Keratinocyte (primary cell): Measurements from ENCODE around the gene SLF2. TPM values are rescaled to one million over a fixed set of nuclear protein-coding genes. Genes with fewer than 3 reads are reported as not detected.
A peak's percentile ranks its signal among the peaks of the same experiment; 100 is the strongest.

ENCODE experiments used
- DNase-seq: peaks from one replicate; pipeline ENCODE4 v3.0.0-alpha.2; 2011; ENCODE audit warnings: low read depth, missing footprints, low spot score
- FAIRE-seq: peaks from 2 replicates; lab custom pipeline; 2011; peaks lifted over from hg19 to GRCh38; lab: Jason Lieb, UNC
- H2AFZ ChIP-seq: 2 replicates; pipeline ENCODE4 v1.6.0; 2012; ENCODE audit warnings: low read length, control low read depth, inconsistent platforms; ENCODE audit not compliant: control insufficient read depth
- H3K27ac ChIP-seq: 2 replicates; pipeline ENCODE4 v1.5.1; 2011; ENCODE audit warnings: low read length; ENCODE audit not compliant: control insufficient read depth, insufficient read depth
- H3K27me3 ChIP-seq: 3 replicates; pipeline ENCODE4 v1.6.0; 2011; ENCODE audit warnings: low read length; ENCODE audit not compliant: control insufficient read depth, insufficient read depth; ENCODE audit errors: extremely low read depth
- H3K36me3 ChIP-seq, 2 experiments: 2 replicates in 1 of 2; 3 replicates in 1 of 2; pipeline ENCODE4 v1.5.1; 2011; ENCODE audit warnings: low read length in 2 of 2, mild to moderate bottlenecking in 1 of 2; ENCODE audit not compliant: control insufficient read depth in 2 of 2, insufficient read depth in 2 of 2; ENCODE audit errors: extremely low read depth in 1 of 2
- H3K4me1 ChIP-seq: 3 replicates; pipeline ENCODE4 v1.5.1; 2011; ENCODE audit warnings: low read length; ENCODE audit not compliant: control insufficient read depth, insufficient read depth; ENCODE audit errors: extremely low read depth
- H3K4me2 ChIP-seq: 3 replicates; pipeline ENCODE4 v1.6.0; 2011; ENCODE audit warnings: low read depth, low read length; ENCODE audit not compliant: control insufficient read depth, insufficient read depth; ENCODE audit errors: extremely low read depth
- H3K4me3 ChIP-seq, 3 experiments: fragments of 200-600 bp in 1 of 3; sonication (generic) in 1 of 3; 2 replicates in 2 of 3; 3 replicates in 1 of 3; pipeline ENCODE4 v1.5.1; 2011 to 2016; ENCODE audit warnings: low read length in 3 of 3, mild to moderate bottlenecking in 3 of 3, control low read depth in 2 of 3, inconsistent platforms in 1 of 3, low read depth in 1 of 3, mixed read lengths in 1 of 3, mixed run types in 1 of 3, moderate library complexity in 1 of 3; ENCODE audit not compliant: control insufficient read depth in 2 of 3, insufficient read depth in 2 of 3; ENCODE audit errors: extremely low read depth in 1 of 3
- H3K79me2 ChIP-seq: 2 replicates; pipeline ENCODE4 v1.6.0; 2012; ENCODE audit warnings: low read length; ENCODE audit not compliant: control insufficient read depth, insufficient read depth
- H3K9ac ChIP-seq: 3 replicates; pipeline ENCODE4 v1.6.0; 2011; ENCODE audit warnings: low read length; ENCODE audit not compliant: control insufficient read depth, insufficient read depth; ENCODE audit errors: extremely low read depth
- H3K9me1 ChIP-seq: 3 replicates; pipeline ENCODE4 v1.6.0; 2011; ENCODE audit warnings: low read length; ENCODE audit not compliant: control insufficient read depth, insufficient read depth; ENCODE audit errors: extremely low read depth
- H3K9me3 ChIP-seq: 2 replicates; pipeline ENCODE4 v1.5.1; 2012; ENCODE audit warnings: low read depth, low read length; ENCODE audit not compliant: control insufficient read depth
- H4K20me1 ChIP-seq: 3 replicates; pipeline ENCODE4 v1.6.0; 2011; ENCODE audit warnings: low read length; ENCODE audit not compliant: control insufficient read depth, insufficient read depth; ENCODE audit errors: extremely low read depth
- EZH2 ChIP-seq: IDR thresholded peaks from one replicate; pipeline ENCODE4 v1.6.1; 2012; ENCODE audit warnings: inconsistent platforms, mild to moderate bottlenecking, low read length, moderate library complexity
- dilution Hi-C: fragments of 300-500 bp; cut with MboI; formaldehyde crosslinking; loops from one replicate; pipeline ENCODE4 v1.7.0; 2020; ENCODE audit warnings: low sequenced_read_pairs; ENCODE audit not compliant: extremely low pct_ligation_motif_present
- polyA plus RNA-seq, 5 experiments: library from polyadenylated mRNA; depleted of rRNA in 3 of 5; stranded (reverse) in 3 of 5; stranded (forward) in 1 of 5; unstranded in 1 of 5; fragments of >200 nt; gene quantifications; 1 replicate in 1 of 5; 2 replicates in 3 of 5; 3 replicates in 1 of 5; pipeline versions ENCODE4 v1.2.1 to v1.2.3, GENCODE V29; 2011 to 2012; ENCODE audit warnings: missing spikeins in 2 of 5, low read depth in 1 of 5, low replicate concordance in 1 of 5
- TF ChIP-seq, protein P1 (sequence below), 3 experiments: IDR thresholded peaks in 1 of 3; conservative IDR thresholded peaks in 1 of 3; optimal IDR thresholded peaks in 1 of 3; 2 replicates in 2 of 3; 3 replicates in 1 of 3; pipeline versions ENCODE3 to v1.5.1; 2011; ENCODE audit warnings: low read length in 3 of 3, mild to moderate bottlenecking in 3 of 3, moderate library complexity in 2 of 3, control low read depth in 1 of 3, inconsistent platforms in 1 of 3; ENCODE audit not compliant: insufficient read depth in 2 of 3; ENCODE audit errors: extremely low read depth in 1 of 3

Gene SLF2
- polyA plus RNA-seq, 1 donor (not counting 4 experiments of a cell fraction or from before 2014, with no cell fraction given), result 7.1 TPM

DNA sequence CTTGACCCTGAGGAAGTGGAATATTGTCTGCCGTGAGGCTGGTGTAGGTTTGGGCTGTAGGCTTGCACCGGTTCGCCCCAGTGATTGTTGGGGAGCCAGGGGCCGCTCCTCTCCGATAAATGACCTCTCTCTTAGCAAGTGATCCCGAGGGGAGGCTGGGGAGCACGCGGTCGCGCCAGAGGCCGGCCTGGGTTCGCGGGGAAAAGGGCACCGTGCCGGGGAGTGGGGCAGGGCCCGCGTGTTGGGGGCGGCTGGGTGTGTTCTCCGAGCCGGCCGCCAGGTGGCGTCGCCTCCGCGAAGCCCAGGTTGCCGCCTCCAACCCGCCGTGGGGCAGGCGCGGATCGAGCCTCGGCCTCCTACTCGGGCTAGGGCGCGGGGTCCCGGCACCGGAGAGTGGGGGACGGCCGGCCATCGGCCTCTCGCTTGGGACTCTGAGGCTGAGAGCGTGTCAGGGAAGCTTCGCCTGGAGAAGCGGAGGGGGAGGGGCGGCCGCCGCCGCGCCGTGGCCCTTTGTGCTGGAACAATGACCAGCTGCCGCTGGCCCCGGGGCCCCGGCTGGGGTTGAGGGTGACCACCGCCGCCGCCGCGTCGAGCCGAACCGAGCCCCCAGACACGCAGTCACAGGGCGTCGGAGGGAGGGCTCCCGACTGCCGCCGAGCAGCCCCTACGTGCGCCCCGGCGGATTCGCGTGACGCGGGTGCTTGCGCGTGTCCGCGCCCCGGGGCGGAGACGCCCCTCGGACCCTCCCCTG lies 86.4 kb downstream of the SLF2 start:
- H3K9me1 ChIP-seq, result no peaks in the 10 kb centered on the region
- peak overlapping the region; percentile 93 for H3K9ac ChIP-seq
- DNase-seq (peak; percentile 33), FAIRE-seq (no peak)
- peak overlapping the region; percentile 76 to 90 (median 82) for H3K4me3 ChIP-seq
- peak overlapping the region; percentile 73 for H2AFZ ChIP-seq
- H3K27me3 ChIP-seq, result no peaks in the 10 kb centered on the region
- TF ChIP-seq, protein P1, sequence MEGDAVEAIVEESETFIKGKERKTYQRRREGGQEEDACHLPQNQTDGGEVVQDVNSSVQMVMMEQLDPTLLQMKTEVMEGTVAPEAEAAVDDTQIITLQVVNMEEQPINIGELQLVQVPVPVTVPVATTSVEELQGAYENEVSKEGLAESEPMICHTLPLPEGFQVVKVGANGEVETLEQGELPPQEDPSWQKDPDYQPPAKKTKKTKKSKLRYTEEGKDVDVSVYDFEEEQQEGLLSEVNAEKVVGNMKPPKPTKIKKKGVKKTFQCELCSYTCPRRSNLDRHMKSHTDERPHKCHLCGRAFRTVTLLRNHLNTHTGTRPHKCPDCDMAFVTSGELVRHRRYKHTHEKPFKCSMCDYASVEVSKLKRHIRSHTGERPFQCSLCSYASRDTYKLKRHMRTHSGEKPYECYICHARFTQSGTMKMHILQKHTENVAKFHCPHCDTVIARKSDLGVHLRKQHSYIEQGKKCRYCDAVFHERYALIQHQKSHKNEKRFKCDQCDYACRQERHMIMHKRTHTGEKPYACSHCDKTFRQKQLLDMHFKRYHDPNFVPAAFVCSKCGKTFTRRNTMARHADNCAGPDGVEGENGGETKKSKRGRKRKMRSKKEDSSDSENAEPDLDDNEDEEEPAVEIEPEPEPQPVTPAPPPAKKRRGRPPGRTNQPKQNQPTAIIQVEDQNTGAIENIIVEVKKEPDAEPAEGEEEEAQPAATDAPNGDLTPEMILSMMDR (optimal IDR thresholded peaks at IDR 0.05 in 1 of 3, IDR thresholded peaks at IDR 0.05 in 1 of 3, conservative IDR thresholded peaks at IDR 0.05 in 1 of 3; ENCODE audit: extremely low read depth in 1 of 3, insufficient read depth in 2 of 3, low read length in 3 of 3), result peak in 2 of 3 experiments; percentile 89 to 93
- no peak for TF ChIP-seq EZH2
- peaks cover 9 to 14% of the 10 kb centered on the region in 2 experiments for H3K36me3 ChIP-seq
- no peaks in the 10 kb centered on the region for H3K9me3 ChIP-seq
- H4K20me1 ChIP-seq, result no peaks in the 10 kb centered on the region
- H3K4me2 ChIP-seq, result peak overlapping the region; percentile 93
- peak overlapping the region; percentile 73 for H3K27ac ChIP-seq
- dilution Hi-C loops, result no loop called here
- H3K79me2 ChIP-seq, result peaks cover 26% of the 10 kb centered on the region
- peaks cover 17% of the 10 kb centered on the region for H3K4me1 ChIP-seq

DNA sequence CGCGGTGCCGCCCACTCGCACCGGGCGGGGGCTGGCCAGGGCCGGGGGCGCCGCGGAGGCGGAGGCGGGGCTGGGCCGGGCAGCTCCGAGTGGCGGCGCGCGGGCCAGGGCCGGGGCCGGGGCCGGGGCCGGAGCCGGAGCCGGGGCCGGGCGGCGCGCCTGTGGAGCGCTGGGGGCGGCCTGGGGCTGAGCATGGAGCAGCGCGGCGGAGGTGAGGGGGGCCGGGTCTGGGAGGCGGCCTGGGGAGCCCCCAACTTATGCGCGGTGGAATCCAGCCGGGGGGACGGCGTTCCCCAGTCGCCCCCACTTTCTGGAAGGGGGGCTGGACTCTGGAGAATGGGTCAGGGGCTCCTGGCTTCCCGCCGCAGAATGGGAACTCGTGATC lies 87.0 kb downstream of the SLF2 start, which contains the start of gene LZTS2:
Gene LZTS2 (plus strand): TSS at position 67 of the 385 bp plus-strand sequence. CDS start 2,731 bp downstream, outside the sequence.
- Histone ChIP-seq H3K4me1 (peaks cover 17% of the 10 kb centered on the region), H3K79me2 (peaks cover 26% of the 10 kb centered on the region), H3K4me2 (peak within 1 kb of the TSS; percentile 94), H3K36me3 (peaks cover 5 to 11% of the 10 kb centered on the region in 2 experiments), H4K20me1 (no peaks in the 10 kb centered on the region), H3K27ac (peak within 1 kb of the TSS; percentile 85), H3K27me3 (no peaks in the 10 kb centered on the region), H3K9me3 (no peaks in the 10 kb centered on the region), H2AFZ (peak within 1 kb of the TSS; percentile 76), H3K9ac (peak within 1 kb of the TSS; percentile 93), H3K9me1 (no peaks in the 10 kb centered on the region), H3K4me3 (peak within 1 kb of the TSS; percentile 82 to 90 (median 87))
- no peak for FAIRE-seq
- dilution Hi-C loops, result no loop called here
- TF ChIP-seq, protein P1 (optimal IDR thresholded peaks at IDR 0.05 in 1 of 3, IDR thresholded peaks at IDR 0.05 in 1 of 3, conservative IDR thresholded peaks at IDR 0.05 in 1 of 3; ENCODE audit: extremely low read depth in 1 of 3, insufficient read depth in 2 of 3, low read length in 3 of 3), result no peak
- TF ChIP-seq EZH2, result no peak
- DNase-seq, result no peak
